Measurements from ENCODE around the gene SEMA4D.

The SEMA4D gene

GRCh38 chr9:89440951-89441654 is 56.8 kb downstream of the SEMA4D start:
- TF ChIP-seq CTCF (conservative IDR thresholded peaks at IDR 0.05; ENCODE audit: control insufficient read depth, insufficient read depth, low read depth, low read length) = no peak
- H3K4me3 ChIP-seq (ENCODE audit: control insufficient read depth, low read depth, low read length) = no peak overlapping the region
- no peak for DNase-seq (ENCODE audit: low read depth)

DNA sequence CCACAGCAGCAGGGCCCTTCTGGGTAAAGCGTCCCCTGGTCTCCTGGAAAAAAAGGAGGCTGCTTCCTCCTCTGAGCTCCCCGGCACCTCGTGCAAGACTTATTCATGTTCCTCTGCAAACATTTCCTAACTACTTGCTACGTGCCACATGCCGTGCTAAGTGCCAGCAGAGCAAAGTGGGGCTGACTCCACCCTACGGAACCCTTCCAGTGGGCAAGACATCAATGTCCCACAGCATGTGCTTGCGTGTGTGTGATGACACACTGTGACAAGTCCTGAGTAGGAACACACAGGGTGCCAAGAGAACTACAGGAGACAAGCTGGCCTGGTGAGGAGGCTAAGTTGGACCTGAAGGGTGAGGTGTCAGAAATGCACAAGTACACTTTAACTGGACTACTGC is 57.4 kb downstream of the SEMA4D start:
- no peak for DNase-seq (ENCODE audit: low read depth)
- no peak overlapping the region for H3K4me3 ChIP-seq (ENCODE audit: control insufficient read depth, low read depth, low read length)
- TF ChIP-seq CTCF (conservative IDR thresholded peaks at IDR 0.05; ENCODE audit: control insufficient read depth, insufficient read depth, low read depth, low read length) = no peak

DNA sequence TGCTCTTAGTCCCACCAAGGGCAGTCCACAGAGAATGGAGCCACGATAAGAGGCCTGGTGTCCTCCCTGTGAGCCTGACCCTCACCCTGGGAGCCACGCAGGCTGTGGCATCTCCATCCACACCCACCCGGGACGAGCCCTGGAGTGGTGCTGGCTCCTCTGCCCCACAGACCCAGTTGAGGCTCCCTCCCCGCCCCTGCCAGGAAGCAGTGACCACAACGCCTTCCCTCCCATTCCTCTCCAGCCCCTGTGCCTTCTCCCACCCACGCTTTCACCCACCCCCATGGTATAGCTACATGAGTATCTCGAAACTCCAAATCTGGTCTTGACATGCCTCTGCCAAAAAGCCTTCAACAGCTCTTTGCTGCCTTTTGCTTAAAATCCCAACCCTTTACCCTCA is 57.9 kb downstream of the SEMA4D start:
- H3K4me3 ChIP-seq (ENCODE audit: control insufficient read depth, low read depth, low read length) = no peak overlapping the region
- no peak for TF ChIP-seq CTCF (conservative IDR thresholded peaks at IDR 0.05; ENCODE audit: control insufficient read depth, insufficient read depth, low read depth, low read length)
- DNase-seq (ENCODE audit: low read depth) = no peak

DNA sequence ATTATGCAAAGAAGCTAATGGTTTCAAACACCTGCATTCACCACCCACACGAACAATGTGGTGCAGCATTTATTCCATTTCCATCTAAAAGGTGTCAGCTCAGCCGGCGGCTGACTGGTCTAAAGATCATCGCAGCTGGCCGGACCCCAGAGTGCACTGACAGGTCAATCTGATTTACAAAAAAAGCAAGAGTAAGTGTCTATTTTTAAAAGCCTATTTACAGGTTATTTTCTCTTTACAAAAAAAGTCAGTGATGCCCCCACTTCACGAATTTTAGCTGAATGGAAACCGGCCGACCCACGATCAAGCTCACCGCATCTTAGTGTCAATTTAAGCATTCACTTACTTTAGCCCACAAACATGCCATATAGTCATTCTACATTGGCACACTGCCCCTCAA is 58.3 kb downstream of the SEMA4D start:
- no peak for DNase-seq (ENCODE audit: low read depth)
- no peak overlapping the region for H3K4me3 ChIP-seq (ENCODE audit: control insufficient read depth, low read depth, low read length)
- TF ChIP-seq CTCF (conservative IDR thresholded peaks at IDR 0.05; ENCODE audit: control insufficient read depth, insufficient read depth, low read depth, low read length) = no peak

DNA sequence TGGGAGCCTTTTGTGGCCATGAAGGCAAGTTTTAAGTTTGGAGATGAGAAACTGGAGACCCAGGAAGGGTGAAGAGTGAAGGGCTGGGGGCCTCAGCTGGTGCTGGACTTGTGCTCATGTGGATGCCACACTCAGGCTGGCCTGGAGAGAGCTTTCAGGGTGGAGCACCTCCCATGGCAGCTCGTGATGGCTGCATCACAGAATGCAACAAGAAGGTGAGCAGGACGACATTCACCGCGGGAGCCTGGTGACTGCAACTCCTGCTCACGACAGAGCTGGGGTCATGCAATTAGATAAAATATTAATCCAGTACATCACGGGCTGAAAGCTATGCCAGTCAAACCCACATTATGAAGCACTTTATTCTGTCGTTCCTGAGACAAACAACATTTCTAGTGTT is 59.7 kb downstream of the SEMA4D start:
- no peak for DNase-seq (ENCODE audit: low read depth)
- TF ChIP-seq CTCF (conservative IDR thresholded peaks at IDR 0.05; ENCODE audit: control insufficient read depth, insufficient read depth, low read depth, low read length) = no peak
- no peak overlapping the region for H3K4me3 ChIP-seq (ENCODE audit: control insufficient read depth, low read depth, low read length)

- TF ChIP-seq CTCF (conservative IDR thresholded peaks at IDR 0.05; ENCODE audit: control insufficient read depth, insufficient read depth, low read depth, low read length) = no peak
- DNase-seq (ENCODE audit: low read depth) = no peak
- H3K4me3 ChIP-seq (ENCODE audit: control insufficient read depth, low read depth, low read length) = no peak overlapping the region
These were observed 60.1 kb downstream of the SEMA4D start for GRCh38 chr9:89437772-89438171.

Measured in fibroblast of mammary gland (primary cell).